Spleen (tissue), 11 donors: ENCODE data around the gene STYXL1. TPM values are rescaled to one million over a fixed set of nuclear protein-coding genes. Genes with fewer than 3 reads are reported as not detected.
A peak's percentile ranks its signal among the peaks of the same experiment; 100 is the strongest.

Experiments
- DNase-seq: peaks from one replicate; pipeline ENCODE4 v3.0.0-alpha.2; 2020
- H3K27ac ChIP-seq, 8 donors: fragments of 200-600 bp; sonication (generic) in 7 of 8; 1 replicate in 4 of 8; 2 replicates in 4 of 8; pipeline versions ENCODE4 v1.5.0 to v1.8.0; 2016 to 2021; ENCODE audit warnings: inconsistent platforms in 4 of 8, mild to moderate bottlenecking in 4 of 8, moderate library complexity in 1 of 8
- H3K27me3 ChIP-seq, 7 donors: fragments of 200-600 bp; sonication (generic) in 6 of 7; replicated peaks in 1 of 7; 1 replicate in 4 of 7; 2 replicates in 3 of 7; pipeline versions ENCODE4 v1.5.0 to v1.8.0; 2016 to 2021; ENCODE audit warnings: inconsistent platforms in 3 of 7, mild to moderate bottlenecking in 1 of 7
- H3K36me3 ChIP-seq, 6 donors: fragments of 200-600 bp; sonication (generic) in 5 of 6; 1 replicate in 4 of 6; 2 replicates in 2 of 6; pipeline versions ENCODE4 v1.5.0 to v1.8.0; 2016 to 2021; ENCODE audit warnings: inconsistent platforms in 2 of 6
- H3K4me1 ChIP-seq, 6 donors: fragments of 200-600 bp; sonication (generic) in 5 of 6; 1 replicate in 3 of 6; 2 replicates in 3 of 6; pipeline versions ENCODE4 v1.5.0 to v1.8.0; 2016 to 2021; ENCODE audit warnings: inconsistent platforms in 3 of 6
- H3K4me3 ChIP-seq, 8 donors: fragments of 200-600 bp; sonication (generic) in 7 of 8; 1 replicate in 4 of 8; 2 replicates in 4 of 8; pipeline versions ENCODE4 v1.5.0 to v1.8.0; 2016 to 2021; ENCODE audit warnings: inconsistent platforms in 4 of 8, mild to moderate bottlenecking in 4 of 8, moderate library complexity in 2 of 8
- H3K9me3 ChIP-seq, 8 donors: fragments of 200-600 bp; sonication (generic) in 7 of 8; 1 replicate in 4 of 8; 2 replicates in 4 of 8; pipeline versions ENCODE4 v1.5.0 to v1.8.0; 2016 to 2021; ENCODE audit warnings: inconsistent platforms in 4 of 8
- POLR2A ChIP-seq, 3 donors: fragments of 450-650 bp; IDR thresholded peaks; one replicate each; pipeline ENCODE4 v1.5.1; 2017; ENCODE audit warnings: antibody characterized with exemption in 3 of 3, mild to moderate bottlenecking in 1 of 3
- POLR2AphosphoS5 ChIP-seq, 3 donors: sonication (generic); formaldehyde crosslinking; IDR thresholded peaks; one replicate each; pipeline ENCODE4 v1.5.1; 2017; ENCODE audit warnings: antibody characterized with exemption in 3 of 3
- WGBS, 5 donors: extraction: QIAGEN DNeasy Blood & Tissue Kit in 3 of 5; methylation state at CpG; one replicate each; pipeline versions ENCODE4 v1.1.5 to v1.1.7; 2013 to 2018; 5-methylcytosine and 5-hydroxymethylcytosine counted together
- intact Hi-C: fragments of 100-400 bp; cut with DNase I; formaldehyde crosslinking; loops from one replicate; pipeline ENCODE4 v1.15.0; 2023; ENCODE audit warnings: low total_unique reads
- polyA plus RNA-seq, 3 donors: library from polyadenylated mRNA; stranded (reverse); fragments of 200-250 nt; gene quantifications; one replicate each; pipeline ENCODE4 v1.2.1, GENCODE V29; 2013
- total RNA-seq, 7 donors: library from RNA; depleted of rRNA in 3 of 7; stranded (reverse); fragments of >200 nt in 3 of 7; fragmentation: NEBNext Ultra II Directional in 4 of 7; extraction: Animal tissue kit (Norgen Biotek cat#: 25700) in 4 of 7; gene quantifications; one replicate each; pipeline versions ENCODE4 v1.1.0 to v1.2.1, GENCODE V29; 2016 to 2021
- TF ChIP-seq, protein P1 (sequence below), 11 experiments: fragments of 200-600 bp in 7 of 11; fragments of 450-650 bp in 4 of 11; sonication (generic) in 4 of 11; IDR thresholded peaks in 8 of 11; conservative IDR thresholded peaks in 3 of 11; 1 replicate in 7 of 11; 2 replicates in 4 of 11; pipeline versions ENCODE4 v1.4.0 to v1.8.0; 2016 to 2021; ENCODE audit warnings: antibody characterized with exemption in 11 of 11, inconsistent platforms in 4 of 11, mild to moderate bottlenecking in 1 of 11
- donor health status: healthy with polysubstance abuse.
- donor health status: DM: no; HTN: no; CAD: no; lungs with moderate emphysema.
- donor health status: DM: no; HTN: no; CAD: no.
- donor health status: Bipolar disorder and iron deficiency.
- donor health status: healthy.
- donor health status: DM: no; HTN: no; CAD: no.
- donor health status: DM: yes; HTN: yes; CAD: no.

The STYXL1 gene
- total and polyA plus RNA-seq, 10 donors: 18.3 to 60.4 (median 34.4) TPM

- Histone ChIP-seq H3K9me3 (no peaks in the 10 kb centered on the region), H3K4me1 (peaks cover 14 to 75% (median 48%) of the 10 kb centered on the region in 6 donors), H3K27me3 (no peaks in the 10 kb centered on the region), H3K36me3 (peaks cover 0 to 60% (median 17%) of the 10 kb centered on the region in 6 donors), H3K4me3 (no peak overlapping the region), H3K27ac (no peak overlapping the region)
- DNase-seq: no peak
- WGBS, 5 donors: 89 to 98% (median 95%) methylated on average over 5 of the region's 5 CpGs
- TF ChIP-seq POLR2A (IDR thresholded peaks at IDR 0.05): no peak
- TF ChIP-seq, protein P1, sequence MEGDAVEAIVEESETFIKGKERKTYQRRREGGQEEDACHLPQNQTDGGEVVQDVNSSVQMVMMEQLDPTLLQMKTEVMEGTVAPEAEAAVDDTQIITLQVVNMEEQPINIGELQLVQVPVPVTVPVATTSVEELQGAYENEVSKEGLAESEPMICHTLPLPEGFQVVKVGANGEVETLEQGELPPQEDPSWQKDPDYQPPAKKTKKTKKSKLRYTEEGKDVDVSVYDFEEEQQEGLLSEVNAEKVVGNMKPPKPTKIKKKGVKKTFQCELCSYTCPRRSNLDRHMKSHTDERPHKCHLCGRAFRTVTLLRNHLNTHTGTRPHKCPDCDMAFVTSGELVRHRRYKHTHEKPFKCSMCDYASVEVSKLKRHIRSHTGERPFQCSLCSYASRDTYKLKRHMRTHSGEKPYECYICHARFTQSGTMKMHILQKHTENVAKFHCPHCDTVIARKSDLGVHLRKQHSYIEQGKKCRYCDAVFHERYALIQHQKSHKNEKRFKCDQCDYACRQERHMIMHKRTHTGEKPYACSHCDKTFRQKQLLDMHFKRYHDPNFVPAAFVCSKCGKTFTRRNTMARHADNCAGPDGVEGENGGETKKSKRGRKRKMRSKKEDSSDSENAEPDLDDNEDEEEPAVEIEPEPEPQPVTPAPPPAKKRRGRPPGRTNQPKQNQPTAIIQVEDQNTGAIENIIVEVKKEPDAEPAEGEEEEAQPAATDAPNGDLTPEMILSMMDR (IDR thresholded peaks at IDR 0.05 in 8 of 11, conservative IDR thresholded peaks at IDR 0.05 in 3 of 11): no peak
- TF ChIP-seq POLR2AphosphoS5 (IDR thresholded peaks at IDR 0.05): no peak
- intact Hi-C loops: no loop called here
Measured at GRCh38 chr7:76050545-76050944, 2.7 kb upstream of the STYXL1 start.

DNA sequence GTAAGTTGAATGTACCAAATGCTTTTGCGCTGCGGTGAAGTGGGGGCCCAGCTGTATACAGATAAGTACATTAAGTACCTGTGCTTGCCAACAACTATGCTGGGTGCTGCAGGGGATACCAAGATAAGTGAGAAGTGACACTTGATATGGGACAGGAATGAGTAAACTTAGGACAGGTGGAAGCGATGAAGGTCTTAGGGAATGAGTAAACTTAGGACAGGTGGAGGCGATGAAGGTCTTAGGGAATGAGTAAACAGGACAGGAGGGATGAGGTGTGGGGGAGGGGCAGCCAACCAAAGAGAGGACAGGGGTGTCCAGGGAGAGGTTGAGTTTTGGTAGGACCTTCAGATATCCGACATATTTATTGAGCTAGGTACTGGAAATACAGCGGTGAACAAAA lies 1.5 kb upstream of the STYXL1 start:
- Histone ChIP-seq H3K4me3 (peak overlapping the region in 5 of 8 donors; percentile 87 to 99 (median 95)), H3K27me3 (no peaks in the 10 kb centered on the region), H3K36me3 (peaks cover 0 to 55% (median 7%) of the 10 kb centered on the region in 6 donors), H3K9me3 (no peaks in the 10 kb centered on the region), H3K4me1 (peaks cover 14 to 83% (median 55%) of the 10 kb centered on the region in 6 donors), H3K27ac (peak overlapping the region in 4 of 8 donors; percentile 86 to 97 (median 96))
- intact Hi-C loops: no loop called here
- WGBS, 5 donors: 90 to 95% (median 92%) methylated on average over 6 of the region's 6 CpGs
- TF ChIP-seq POLR2AphosphoS5 (IDR thresholded peaks at IDR 0.05) (no peak), POLR2A (IDR thresholded peaks at IDR 0.05) (no peak)
- TF ChIP-seq, protein P1 (IDR thresholded peaks at IDR 0.05 in 8 of 11, conservative IDR thresholded peaks at IDR 0.05 in 3 of 11): no peak
- no peak for DNase-seq

- H3K27me3 ChIP-seq: no peaks in the 10 kb centered on the region
- intact Hi-C loops: no loop called here
Measured at GRCh38 chr7:76048668-76048988, 828 bp upstream of the STYXL1 start.

DNA sequence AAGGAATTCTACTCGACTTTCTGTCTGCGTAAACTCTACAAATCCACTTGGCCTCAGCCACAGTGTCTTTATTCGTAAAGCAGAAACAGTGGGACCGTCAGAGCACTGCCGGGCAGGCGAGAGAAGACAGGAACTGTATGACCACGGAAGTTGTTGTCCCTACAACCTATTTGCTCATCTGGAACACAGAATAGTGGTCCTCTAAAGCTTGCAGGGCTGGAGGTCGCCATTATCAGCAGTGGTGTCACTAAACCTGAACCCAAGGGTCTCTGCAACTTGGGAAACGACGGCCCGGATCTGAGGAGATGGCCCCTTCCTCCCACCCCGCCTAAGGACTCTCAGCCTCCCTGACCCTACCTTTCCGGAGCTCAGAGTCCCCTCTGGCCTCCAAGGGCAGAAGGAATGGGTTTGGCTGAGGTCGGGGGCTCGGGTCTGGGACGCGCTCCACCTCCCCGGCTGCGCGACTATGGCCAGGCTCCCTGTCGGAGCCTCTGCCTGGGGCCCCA lies 442 bp downstream of the STYXL1 start:
- H3K27ac ChIP-seq: peak overlapping the region; percentile 86 to 97 (median 92)

More at GRCh38 chr7:76048668-76048988, 828 bp upstream of the STYXL1 start:
- H3K4me1 ChIP-seq: peaks cover 14 to 83% (median 56%) of the 10 kb centered on the region in 6 donors
- DNase-seq: no peak
- WGBS, 5 donors: 4 to 6% (median 6%) methylated on average over 9 of the region's 9 CpGs
- no peaks in the 10 kb centered on the region for H3K9me3 ChIP-seq
- H3K27ac ChIP-seq: peak overlapping the region; percentile 86 to 97 (median 92)
- H3K4me3 ChIP-seq: peak overlapping the region; percentile 73 to 99 (median 96)
- TF ChIP-seq POLR2A (IDR thresholded peaks at IDR 0.05) (no peak), POLR2AphosphoS5 (IDR thresholded peaks at IDR 0.05) (no peak)
- TF ChIP-seq, protein P1 (IDR thresholded peaks at IDR 0.05 in 8 of 11, conservative IDR thresholded peaks at IDR 0.05 in 3 of 11): no peak
- H3K36me3 ChIP-seq: peaks cover 0 to 52% (median 4%) of the 10 kb centered on the region in 6 donors

More for the DNA sequence above, 442 bp downstream of the STYXL1 start:
- 1 to 3% (median 2%) methylated on average over 16 to 21 of the region's 21 CpGs for WGBS, 5 donors
- intact Hi-C loops: no loop called here
- peaks cover 0 to 39% (median under 1%) of the 10 kb centered on the region in 6 donors for H3K36me3 ChIP-seq
- H3K4me1 ChIP-seq: peaks cover 14 to 79% (median 57%) of the 10 kb centered on the region in 6 donors
- DNase-seq: no peak
- H3K9me3 ChIP-seq: no peaks in the 10 kb centered on the region
- no peaks in the 10 kb centered on the region for H3K27me3 ChIP-seq
- H3K4me3 ChIP-seq: peak overlapping the region; percentile 73 to 99 (median 96)
- no peak for TF ChIP-seq POLR2AphosphoS5 (IDR thresholded peaks at IDR 0.05)
